Measurements from ENCODE around the gene AP2A1.

Gene AP2A1

DNA sequence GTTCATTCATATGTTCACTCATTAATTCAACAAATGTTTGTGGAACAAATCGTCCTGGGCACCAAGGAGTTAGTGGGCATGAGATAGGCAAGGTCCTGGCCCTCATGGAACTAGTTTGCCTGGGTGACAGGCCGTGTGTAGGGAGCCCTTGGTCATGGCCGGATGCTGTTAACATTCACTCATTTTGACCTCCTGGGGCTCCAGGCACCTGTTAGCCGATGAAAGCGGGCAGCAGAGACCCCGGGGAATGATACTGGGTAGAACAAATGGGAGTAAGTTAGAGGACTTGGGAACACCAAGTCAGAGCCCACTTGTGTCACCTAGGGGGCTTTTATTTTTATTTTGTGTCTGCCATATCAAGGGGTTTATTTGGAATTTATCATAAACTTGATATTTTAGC lies 57.9 kb downstream of the AP2A1 start:
- no peaks in the 10 kb centered on the region; the same call in 1 of the 2 replicates for H3K36me3 ChIP-seq (ENCODE audit: control insufficient read depth, insufficient read depth, low read length)
- no peak overlapping the region for H3K27ac ChIP-seq (ENCODE audit: low read length)
- H3K4me3 ChIP-seq (ENCODE audit: low read length) = no peak overlapping the region
- WGBS (ENCODE audit: insufficient coverage, insufficient read length) = no CpG with 5 or more reads among the region's 6 CpGs
- H3K9me3 ChIP-seq (ENCODE audit: control insufficient read depth, insufficient read depth, low read length) = no peaks in the 10 kb centered on the region
- H3K4me1 ChIP-seq (ENCODE audit: control insufficient read depth, insufficient read depth, low read length) = no peaks in the 10 kb centered on the region
- H3K27me3 ChIP-seq (ENCODE audit: control insufficient read depth, insufficient read depth, low read length) = no peaks in the 10 kb centered on the region
- DNase-seq (ENCODE audit: low read depth, low spot score) = no peak

DNA sequence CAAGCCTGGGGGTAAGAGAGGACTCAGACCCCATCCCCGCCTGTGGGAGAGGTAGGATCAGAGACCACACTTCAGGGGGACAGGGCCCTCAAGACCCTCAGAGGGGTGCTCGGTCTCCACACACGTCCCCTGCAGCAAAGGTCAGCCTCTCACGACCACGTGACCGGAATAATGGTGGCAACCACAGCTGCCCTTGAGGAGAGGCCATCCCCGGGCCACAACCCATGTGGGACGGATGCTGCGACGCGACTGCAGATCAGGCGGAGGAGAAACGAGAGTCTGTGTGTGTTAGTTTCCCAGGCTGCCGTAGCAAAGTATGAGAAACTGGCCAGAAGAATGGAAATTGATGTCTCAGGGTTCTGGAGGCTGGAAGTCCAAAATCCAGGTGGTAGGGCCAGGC lies 60.2 kb downstream of the AP2A1 start:
- Histone ChIP-seq H3K36me3 (ENCODE audit: control insufficient read depth, insufficient read depth, low read length) (peaks cover 4% of the 10 kb centered on the region), H3K4me3 (ENCODE audit: low read length) (no peak overlapping the region), H3K4me1 (ENCODE audit: control insufficient read depth, insufficient read depth, low read length) (no peaks in the 10 kb centered on the region), H3K9me3 (ENCODE audit: control insufficient read depth, insufficient read depth, low read length) (no peaks in the 10 kb centered on the region), H3K27ac (ENCODE audit: low read length) (no peak overlapping the region), H3K27me3 (ENCODE audit: control insufficient read depth, insufficient read depth, low read length) (no peaks in the 10 kb centered on the region)
- DNase-seq (ENCODE audit: low read depth, low spot score) = no peak
- WGBS (ENCODE audit: insufficient coverage, insufficient read length) = no CpG with 5 or more reads among the region's 14 CpGs

DNA sequence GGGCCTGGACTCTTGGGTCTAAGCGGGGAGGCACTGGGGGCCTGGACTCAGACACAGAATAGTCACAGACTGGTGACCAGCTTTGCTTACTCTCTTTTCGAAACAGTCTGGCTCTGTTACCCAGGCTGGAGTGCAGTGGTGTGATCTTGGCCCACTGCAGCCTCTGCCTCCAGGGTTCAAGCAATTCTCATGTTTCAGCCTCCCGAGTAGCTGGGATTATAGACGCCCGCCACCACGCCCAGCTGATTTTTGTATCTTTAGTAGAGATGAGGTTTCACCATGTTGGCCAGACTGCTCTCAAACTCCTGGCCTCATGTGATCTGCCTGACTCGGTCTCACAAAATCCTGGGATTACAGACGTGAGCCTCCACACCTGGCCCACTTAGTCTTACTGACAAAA lies 62.4 kb downstream of the AP2A1 start:
- Histone ChIP-seq H3K4me1 (ENCODE audit: control insufficient read depth, insufficient read depth, low read length) (no peaks in the 10 kb centered on the region), H3K36me3 (ENCODE audit: control insufficient read depth, insufficient read depth, low read length) (peaks cover 9% of the 10 kb centered on the region), H3K27me3 (ENCODE audit: control insufficient read depth, insufficient read depth, low read length) (no peaks in the 10 kb centered on the region), H3K27ac (ENCODE audit: low read length) (no peak overlapping the region), H3K9me3 (ENCODE audit: control insufficient read depth, insufficient read depth, low read length) (no peaks in the 10 kb centered on the region), H3K4me3 (ENCODE audit: low read length) (no peak overlapping the region)
- no peak for DNase-seq (ENCODE audit: low read depth, low spot score)
- WGBS (ENCODE audit: insufficient coverage, insufficient read length) = no CpG with 5 or more reads among the region's 8 CpGs

DNA sequence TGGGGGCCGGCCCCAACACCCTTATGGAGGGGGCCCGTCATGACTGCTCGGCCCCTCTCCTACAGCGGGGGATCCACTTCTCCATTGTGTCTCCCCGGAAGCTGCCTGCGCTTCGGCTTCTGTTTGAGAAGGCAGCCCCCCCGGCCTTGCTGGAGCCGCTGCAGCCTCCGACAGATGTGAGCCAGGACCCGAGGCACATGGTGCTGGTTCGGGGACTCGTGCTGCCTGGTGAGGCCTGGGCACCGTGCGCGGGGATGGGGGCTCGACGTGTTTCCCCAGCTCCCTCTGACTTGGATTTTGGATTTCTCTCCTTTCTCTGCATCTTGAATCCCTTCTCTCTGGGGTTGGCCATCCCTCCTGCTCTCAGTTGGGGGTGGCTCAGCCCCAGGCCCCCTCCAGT lies 62.9 kb downstream of the AP2A1 start:
- H3K27me3 ChIP-seq (ENCODE audit: control insufficient read depth, insufficient read depth, low read length) = no peaks in the 10 kb centered on the region
- no CpG with 5 or more reads among the region's 18 CpGs for WGBS (ENCODE audit: insufficient coverage, insufficient read length)
- no peak overlapping the region for H3K27ac ChIP-seq (ENCODE audit: low read length)
- H3K4me1 ChIP-seq (ENCODE audit: control insufficient read depth, insufficient read depth, low read length) = no peaks in the 10 kb centered on the region
- H3K4me3 ChIP-seq (ENCODE audit: low read length) = no peak overlapping the region
- DNase-seq (ENCODE audit: low read depth, low spot score) = no peak
- H3K9me3 ChIP-seq (ENCODE audit: control insufficient read depth, insufficient read depth, low read length) = no peaks in the 10 kb centered on the region
- peaks cover 9% of the 10 kb centered on the region for H3K36me3 ChIP-seq (ENCODE audit: control insufficient read depth, insufficient read depth, low read length)

DNA sequence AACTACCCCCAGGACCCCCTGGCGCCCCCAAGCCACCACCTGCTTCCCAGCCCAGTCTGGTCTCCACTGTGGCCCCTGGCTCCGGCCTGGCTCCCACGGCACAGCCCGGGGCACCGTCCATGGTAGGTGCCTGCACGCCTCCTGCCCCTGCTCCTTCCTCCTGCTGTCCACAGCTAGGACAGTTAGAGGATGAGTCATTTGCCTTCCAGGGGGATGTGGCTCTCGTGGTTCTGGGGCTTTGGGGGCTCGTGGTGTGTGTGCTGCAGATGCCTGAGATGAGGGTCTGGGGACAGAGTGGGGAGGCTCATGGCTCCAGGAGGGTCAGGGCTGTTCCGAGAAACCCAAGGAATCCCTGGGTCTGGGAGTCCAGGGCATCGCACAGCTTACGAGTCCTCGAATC lies 64.0 kb downstream of the AP2A1 start:
- Histone ChIP-seq H3K27me3 (ENCODE audit: control insufficient read depth, insufficient read depth, low read length) (no peaks in the 10 kb centered on the region), H3K4me3 (ENCODE audit: low read length) (no peak overlapping the region), H3K4me1 (ENCODE audit: control insufficient read depth, insufficient read depth, low read length) (no peaks in the 10 kb centered on the region), H3K9me3 (ENCODE audit: control insufficient read depth, insufficient read depth, low read length) (no peaks in the 10 kb centered on the region), H3K27ac (ENCODE audit: low read length) (no peak overlapping the region), H3K36me3 (ENCODE audit: control insufficient read depth, insufficient read depth, low read length) (peaks cover 11% of the 10 kb centered on the region)
- DNase-seq (ENCODE audit: low read depth, low spot score) = no peak
- no CpG with 5 or more reads among the region's 12 CpGs for WGBS (ENCODE audit: insufficient coverage, insufficient read length)

DNA sequence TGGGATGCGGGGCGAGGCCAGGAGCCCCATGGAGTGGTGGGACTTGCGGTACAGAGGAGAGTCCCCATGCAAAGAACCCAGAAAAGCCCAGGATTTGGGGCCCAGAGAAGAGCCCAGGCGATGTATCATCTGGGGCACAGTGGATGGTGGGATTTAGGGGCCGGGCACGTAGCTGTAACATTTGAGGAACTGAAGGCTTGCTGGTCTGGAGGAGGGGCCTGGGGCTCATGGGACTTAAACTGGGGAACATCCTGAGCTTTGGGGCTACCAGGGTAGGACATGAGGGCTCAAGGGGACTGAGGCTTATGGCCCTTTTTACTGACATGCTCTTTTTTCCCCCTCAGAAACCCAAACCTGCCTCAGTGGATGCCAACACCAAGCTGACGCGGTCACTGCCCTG lies 64.8 kb downstream of the AP2A1 start:
- DNase-seq (ENCODE audit: low read depth, low spot score) = no peak
- H3K36me3 ChIP-seq (ENCODE audit: control insufficient read depth, insufficient read depth, low read length) = peaks cover 11% of the 10 kb centered on the region

DNA sequence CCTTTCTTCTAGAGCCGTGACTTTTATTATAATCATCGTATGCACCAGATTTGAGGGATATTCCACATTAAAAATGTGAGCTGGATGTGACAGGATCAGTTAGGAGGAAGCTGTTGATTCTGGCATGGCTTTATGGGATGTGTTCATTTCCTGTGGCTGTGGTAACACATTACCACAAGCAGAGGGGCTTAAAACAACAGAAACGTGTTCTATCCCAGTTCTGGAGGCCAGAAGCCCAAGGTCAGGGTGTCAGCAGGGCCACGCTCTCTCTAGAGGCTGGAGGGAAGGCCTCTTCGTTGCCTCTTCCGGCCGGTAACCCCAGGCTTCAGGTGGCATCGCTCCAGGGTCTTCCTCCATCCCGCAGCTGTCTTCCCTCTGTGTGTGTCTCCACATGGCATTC lies 65.8 kb downstream of the AP2A1 start:
- Histone ChIP-seq H3K36me3 (ENCODE audit: control insufficient read depth, insufficient read depth, low read length) (peaks cover 11% of the 10 kb centered on the region), H3K27ac (ENCODE audit: low read length) (no peak overlapping the region), H3K4me3 (ENCODE audit: low read length) (no peak overlapping the region), H3K4me1 (ENCODE audit: control insufficient read depth, insufficient read depth, low read length) (no peaks in the 10 kb centered on the region), H3K27me3 (ENCODE audit: control insufficient read depth, insufficient read depth, low read length) (no peaks in the 10 kb centered on the region), H3K9me3 (ENCODE audit: control insufficient read depth, insufficient read depth, low read length) (no peaks in the 10 kb centered on the region)
- DNase-seq (ENCODE audit: low read depth, low spot score) = no peak
- no CpG with 5 or more reads among the region's 9 CpGs for WGBS (ENCODE audit: insufficient coverage, insufficient read length)

More for the DNA sequence above, 64.8 kb downstream of the AP2A1 start:
- Histone ChIP-seq H3K27me3 (ENCODE audit: control insufficient read depth, insufficient read depth, low read length) (no peaks in the 10 kb centered on the region), H3K9me3 (ENCODE audit: control insufficient read depth, insufficient read depth, low read length) (no peaks in the 10 kb centered on the region), H3K4me1 (ENCODE audit: control insufficient read depth, insufficient read depth, low read length) (no peaks in the 10 kb centered on the region), H3K4me3 (ENCODE audit: low read length) (no peak overlapping the region), H3K27ac (ENCODE audit: low read length) (no peak overlapping the region)
- WGBS (ENCODE audit: insufficient coverage, insufficient read length) = no CpG with 5 or more reads among the region's 8 CpGs

DNA sequence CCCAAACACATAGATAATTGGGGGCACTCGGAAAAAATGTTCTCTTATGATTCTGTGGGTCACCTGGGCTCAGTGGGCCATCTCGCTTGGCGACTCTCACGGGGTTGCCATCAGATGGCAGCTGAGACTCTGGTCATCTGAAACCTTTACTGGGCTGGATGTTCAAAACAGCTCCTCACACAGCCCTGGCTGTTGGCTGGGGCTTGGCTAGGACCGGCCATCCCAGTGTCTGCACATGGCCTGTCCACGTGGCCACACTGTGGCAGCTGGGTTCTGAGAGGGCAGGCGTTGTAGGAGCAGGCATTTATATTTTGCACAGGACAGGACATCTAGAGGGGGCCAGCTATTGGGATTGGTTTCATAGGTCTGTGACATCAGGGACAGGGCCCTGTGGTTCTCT lies 66.8 kb downstream of the AP2A1 start:
- no peak for DNase-seq (ENCODE audit: low read depth, low spot score)
- no peak overlapping the region for H3K27ac ChIP-seq (ENCODE audit: low read length)
- WGBS (ENCODE audit: insufficient coverage, insufficient read length) = no CpG with 5 or more reads among the region's 7 CpGs
- no peak overlapping the region for H3K4me3 ChIP-seq (ENCODE audit: low read length)
- H3K27me3 ChIP-seq (ENCODE audit: control insufficient read depth, insufficient read depth, low read length) = no peaks in the 10 kb centered on the region
- no peaks in the 10 kb centered on the region for H3K4me1 ChIP-seq (ENCODE audit: control insufficient read depth, insufficient read depth, low read length)
- H3K36me3 ChIP-seq (ENCODE audit: control insufficient read depth, insufficient read depth, low read length) = peaks cover 11% of the 10 kb centered on the region
- no peaks in the 10 kb centered on the region for H3K9me3 ChIP-seq (ENCODE audit: control insufficient read depth, insufficient read depth, low read length)

DNA sequence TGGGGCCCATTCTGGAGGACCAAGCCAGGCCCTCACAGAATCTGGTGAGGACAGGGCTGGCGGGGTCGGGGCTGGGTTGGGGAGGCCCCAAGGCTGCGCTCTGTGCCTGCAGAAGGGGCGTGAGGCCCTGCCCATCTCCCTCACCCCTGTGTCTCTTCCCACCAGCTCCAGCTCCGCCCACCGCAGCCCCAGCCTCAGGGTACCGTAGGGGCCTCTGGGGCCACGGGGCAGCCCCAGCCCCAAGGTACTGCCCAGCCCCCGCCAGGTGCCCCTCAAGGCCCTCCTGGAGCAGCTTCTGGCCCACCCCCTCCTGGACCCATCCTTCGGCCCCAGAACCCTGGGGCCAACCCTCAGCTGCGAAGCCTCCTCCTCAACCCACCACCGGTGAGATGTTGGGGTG lies 68.8 kb downstream of the AP2A1 start:
- Histone ChIP-seq H3K9me3 (ENCODE audit: control insufficient read depth, insufficient read depth, low read length) (no peaks in the 10 kb centered on the region), H3K4me1 (ENCODE audit: control insufficient read depth, insufficient read depth, low read length) (no peaks in the 10 kb centered on the region), H3K36me3 (ENCODE audit: control insufficient read depth, insufficient read depth, low read length) (peaks cover 14% of the 10 kb centered on the region), H3K27me3 (ENCODE audit: control insufficient read depth, insufficient read depth, low read length) (no peaks in the 10 kb centered on the region), H3K4me3 (ENCODE audit: low read length) (no peak overlapping the region), H3K27ac (ENCODE audit: low read length) (no peak overlapping the region)
- whole genome bisulfite sequencing (ENCODE audit: insufficient coverage, insufficient read length) = no CpG with 5 or more reads among the region's 12 CpGs
- no peak for DNase-seq (ENCODE audit: low read depth, low spot score)

DNA sequence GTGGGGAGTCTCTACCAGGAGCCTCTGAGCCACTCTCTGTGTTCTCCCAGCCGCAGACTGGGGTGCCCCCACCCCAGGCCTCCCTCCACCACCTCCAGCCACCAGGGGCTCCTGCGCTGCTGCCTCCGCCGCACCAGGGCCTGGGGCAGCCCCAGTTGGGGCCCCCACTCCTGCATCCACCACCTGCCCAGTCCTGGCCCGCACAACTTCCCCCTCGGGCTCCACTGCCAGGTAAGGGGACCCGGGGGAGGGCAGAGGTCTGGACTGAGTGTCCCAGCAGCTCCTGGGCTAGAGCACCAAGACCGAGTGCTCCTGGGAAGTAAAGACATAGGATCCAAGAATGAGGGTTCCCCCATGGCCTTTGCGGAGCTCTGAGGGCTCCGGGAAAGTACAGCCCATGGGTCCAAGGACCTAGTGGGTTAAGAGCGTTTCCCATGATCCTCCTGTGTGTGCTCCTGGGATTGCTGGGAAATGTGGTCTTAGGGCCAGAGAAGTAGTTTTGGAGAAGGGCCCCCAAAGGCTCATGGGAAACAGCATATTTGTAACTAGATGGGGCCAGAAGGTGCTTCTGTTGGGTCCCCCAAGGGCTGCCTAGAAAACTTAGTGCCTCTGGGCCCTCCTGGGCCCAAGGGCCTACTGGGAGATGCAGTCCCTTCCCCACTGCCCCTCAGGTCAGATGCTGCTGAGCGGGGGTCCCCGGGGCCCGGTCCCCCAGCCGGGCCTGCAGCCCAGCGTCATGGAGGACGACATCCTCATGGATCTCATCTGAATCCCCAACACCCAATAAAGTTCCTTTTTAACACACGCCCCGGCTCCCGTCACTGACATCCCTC lies 69.6 kb downstream of the AP2A1 start:
- Histone ChIP-seq H3K4me1 (ENCODE audit: control insufficient read depth, insufficient read depth, low read length) (no peaks in the 10 kb centered on the region), H3K36me3 (ENCODE audit: control insufficient read depth, insufficient read depth, low read length) (peaks cover 14% of the 10 kb centered on the region), H3K27ac (ENCODE audit: low read length) (no peak overlapping the region), H3K27me3 (ENCODE audit: control insufficient read depth, insufficient read depth, low read length) (no peaks in the 10 kb centered on the region), H3K4me3 (ENCODE audit: low read length) (no peak overlapping the region), H3K9me3 (ENCODE audit: control insufficient read depth, insufficient read depth, low read length) (no peaks in the 10 kb centered on the region)
- no CpG with 5 or more reads among the region's 20 CpGs for WGBS (ENCODE audit: insufficient coverage, insufficient read length)
- no peak for DNase-seq (ENCODE audit: low read depth, low spot score)

DNA sequence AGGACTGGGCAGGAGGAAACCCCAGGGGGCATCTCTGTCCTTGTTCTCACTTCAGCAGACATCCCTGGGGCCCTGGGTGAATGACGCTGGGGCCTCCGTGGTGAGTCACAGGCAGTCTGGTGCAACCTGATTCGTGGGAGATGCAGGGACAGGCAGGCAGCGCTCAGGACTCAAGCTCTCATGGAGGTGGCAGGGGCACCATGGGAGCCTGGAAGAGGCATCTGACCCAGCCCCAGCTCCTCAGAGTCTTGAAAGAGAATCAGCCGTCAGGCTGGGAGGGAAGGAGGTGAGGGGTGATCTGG lies 70.2 kb downstream of the AP2A1 start:
- H3K27ac ChIP-seq (ENCODE audit: low read length) = no peak overlapping the region

More for the DNA sequence above, 70.2 kb downstream of the AP2A1 start:
- Histone ChIP-seq H3K27me3 (ENCODE audit: control insufficient read depth, insufficient read depth, low read length) (no peaks in the 10 kb centered on the region), H3K4me1 (ENCODE audit: control insufficient read depth, insufficient read depth, low read length) (no peaks in the 10 kb centered on the region), H3K4me3 (ENCODE audit: low read length) (no peak overlapping the region), H3K36me3 (ENCODE audit: control insufficient read depth, insufficient read depth, low read length) (peaks cover 11% of the 10 kb centered on the region), H3K9me3 (ENCODE audit: control insufficient read depth, insufficient read depth, low read length) (no peaks in the 10 kb centered on the region)
- no CpG with 5 or more reads among the region's 5 CpGs for WGBS (ENCODE audit: insufficient coverage, insufficient read length)
- no peak for DNase-seq (ENCODE audit: low read depth, low spot score)

Measured in iPS DF 6.9 (cell line).